ENCODE results near the gene TMEM119.

The TMEM119 gene

DNA sequence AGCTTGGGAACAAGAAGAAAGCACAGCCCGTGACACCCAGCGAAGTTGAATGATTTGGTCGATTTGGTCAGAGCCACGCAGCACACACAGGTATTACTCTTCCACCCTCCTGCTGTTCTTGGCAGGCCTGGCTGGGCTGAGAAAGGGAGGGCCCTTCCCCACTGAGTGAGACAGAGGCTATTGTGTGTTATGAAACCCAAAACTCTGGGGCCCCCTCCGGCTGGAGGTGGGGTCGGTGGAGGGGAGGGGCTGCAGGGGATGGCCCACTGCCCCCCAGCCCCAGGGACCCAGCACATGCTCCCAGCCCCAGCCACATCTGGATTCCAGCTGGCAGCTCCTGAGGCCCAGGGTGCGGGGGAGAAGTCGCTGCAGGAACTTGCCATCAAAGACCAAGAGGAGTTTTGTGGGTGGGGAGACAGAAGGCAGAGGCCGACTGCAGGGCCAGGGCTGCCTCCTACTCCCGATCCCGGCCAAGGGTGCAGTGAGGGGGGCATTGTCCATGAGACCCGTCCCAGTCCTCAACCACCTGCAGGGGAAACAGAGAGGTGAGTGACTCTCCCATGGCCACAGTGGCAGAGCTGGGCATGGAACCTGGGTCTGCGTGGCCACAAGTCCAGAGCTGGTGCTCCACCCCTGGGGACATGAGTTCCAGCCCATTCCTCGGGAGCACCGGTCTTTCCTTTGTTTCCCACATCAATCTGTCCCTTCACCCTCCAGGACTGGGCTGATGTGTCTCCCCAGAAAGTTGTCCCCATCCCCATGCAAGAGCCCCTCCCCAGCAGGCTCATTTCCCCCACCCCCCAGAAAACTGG lies 8.7 kb downstream of the TMEM119 start:
- in situ Hi-C loops (cut with MboI; ENCODE audit: low sequenced_read_pairs) = no loop called here

DNA sequence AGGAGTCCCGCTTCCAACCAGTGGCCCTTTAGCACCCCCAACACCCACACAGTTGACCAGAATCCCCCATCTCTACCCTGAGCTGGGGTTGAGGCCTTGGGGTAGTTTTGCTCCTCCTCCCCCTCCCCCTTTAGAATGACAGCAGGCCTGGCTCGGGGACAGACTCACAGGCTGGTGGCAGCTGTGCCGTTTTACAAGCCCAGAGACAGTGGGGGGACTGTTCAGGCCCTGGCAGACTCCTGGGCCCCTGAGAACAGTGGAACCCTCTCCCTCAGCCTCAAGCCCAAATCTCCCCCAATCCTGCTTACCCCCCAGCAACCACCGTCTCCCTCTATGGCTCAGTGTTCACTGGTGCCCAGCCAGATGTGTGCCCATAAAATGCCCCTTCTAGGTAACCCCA lies 10.1 kb downstream of the TMEM119 start:
- in situ Hi-C loops (cut with MboI; ENCODE audit: low sequenced_read_pairs) = no loop called here

DNA sequence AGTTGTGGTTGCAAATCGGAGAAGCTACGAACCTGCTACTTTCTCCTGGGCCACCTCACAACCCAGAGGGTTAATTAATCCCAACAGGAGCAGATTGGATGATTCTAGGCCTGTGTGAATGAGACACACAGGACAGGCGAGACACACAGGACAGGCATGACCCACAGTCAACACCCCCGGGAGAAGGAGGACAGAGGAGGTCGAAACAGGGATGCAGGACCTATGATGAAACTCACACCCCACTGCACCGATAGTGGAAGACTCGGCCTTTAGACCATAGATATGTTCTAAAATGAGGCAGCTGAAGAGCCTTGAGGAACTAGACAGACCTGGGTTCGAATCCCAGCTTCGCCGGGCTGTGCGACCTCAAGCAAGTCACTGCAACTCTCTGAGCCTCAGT lies 11.6 kb downstream of the TMEM119 start:
- in situ Hi-C loops (cut with MboI; ENCODE audit: low sequenced_read_pairs) = no loop called here

DNA sequence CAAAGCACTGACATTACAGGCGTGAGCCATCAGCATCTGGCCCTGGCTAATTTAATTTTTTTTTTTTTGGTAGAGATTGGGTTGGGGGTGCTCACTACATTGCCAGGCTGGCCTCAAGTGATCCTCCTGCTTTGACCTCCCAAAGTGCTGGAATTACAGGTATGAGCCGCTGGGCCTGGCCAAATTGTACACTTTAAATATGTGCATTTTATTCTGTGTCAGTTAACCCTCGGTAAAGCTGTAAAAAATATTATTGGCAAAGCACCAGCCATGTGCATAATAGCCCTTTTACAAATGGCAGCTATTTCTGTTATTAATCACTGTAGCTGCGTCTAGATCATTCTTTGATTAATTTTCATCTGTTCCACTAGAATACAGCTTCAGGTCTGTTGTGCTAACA lies 12.0 kb downstream of the TMEM119 start:
- in situ Hi-C loops (cut with MboI; ENCODE audit: low sequenced_read_pairs) = no loop called here

DNA sequence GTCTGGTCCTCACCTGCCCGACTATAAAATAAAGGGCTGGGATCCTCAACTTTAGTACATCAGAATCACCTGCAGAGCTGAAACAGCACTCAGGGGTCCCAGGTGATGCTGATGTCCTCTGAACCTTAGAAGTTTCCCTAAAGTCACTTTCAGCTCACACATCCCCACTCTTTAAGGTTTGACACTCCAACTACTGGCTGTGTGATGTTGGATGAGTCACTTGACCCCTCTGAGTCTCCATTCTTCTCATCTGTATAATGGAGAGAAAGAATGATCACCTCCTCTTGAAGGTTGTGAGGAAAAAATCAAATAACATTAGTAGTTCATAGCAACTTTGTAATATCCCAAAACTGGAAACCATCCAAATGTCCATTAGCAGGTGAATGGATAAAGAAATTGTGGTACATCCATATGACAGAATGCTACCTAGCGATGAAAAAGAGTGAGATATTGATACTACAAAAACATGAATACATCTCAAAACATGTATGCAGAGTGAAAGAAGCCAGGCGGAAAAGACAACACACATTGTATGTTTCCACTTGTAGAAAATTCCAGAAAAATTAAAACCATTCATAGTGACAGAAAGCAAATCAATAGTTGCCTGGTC lies 13.3 kb downstream of the TMEM119 start:
- in situ Hi-C loops (cut with MboI; ENCODE audit: low sequenced_read_pairs) = no loop called here

DNA sequence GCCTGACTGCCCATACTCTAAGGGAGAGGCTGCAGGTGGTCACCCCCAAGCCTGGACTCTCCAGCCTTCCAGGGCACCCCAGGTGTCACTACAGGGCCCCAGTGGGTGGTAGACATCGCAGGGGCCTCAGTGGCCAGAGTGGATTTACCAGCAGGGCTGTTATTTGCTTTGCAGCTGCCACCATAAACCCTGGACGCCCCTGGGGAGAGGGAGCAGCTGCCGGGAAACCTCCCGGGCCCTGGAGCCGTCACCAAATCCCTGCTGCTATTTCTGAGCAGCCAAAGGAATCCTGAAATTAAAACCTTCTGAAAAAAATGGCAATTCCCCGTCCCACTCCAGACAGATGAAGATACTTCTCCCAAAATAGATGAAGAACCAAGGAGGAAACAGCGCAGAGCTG lies 13.9 kb downstream of the TMEM119 start:
- in situ Hi-C loops (cut with MboI; ENCODE audit: low sequenced_read_pairs) = no loop called here

DNA sequence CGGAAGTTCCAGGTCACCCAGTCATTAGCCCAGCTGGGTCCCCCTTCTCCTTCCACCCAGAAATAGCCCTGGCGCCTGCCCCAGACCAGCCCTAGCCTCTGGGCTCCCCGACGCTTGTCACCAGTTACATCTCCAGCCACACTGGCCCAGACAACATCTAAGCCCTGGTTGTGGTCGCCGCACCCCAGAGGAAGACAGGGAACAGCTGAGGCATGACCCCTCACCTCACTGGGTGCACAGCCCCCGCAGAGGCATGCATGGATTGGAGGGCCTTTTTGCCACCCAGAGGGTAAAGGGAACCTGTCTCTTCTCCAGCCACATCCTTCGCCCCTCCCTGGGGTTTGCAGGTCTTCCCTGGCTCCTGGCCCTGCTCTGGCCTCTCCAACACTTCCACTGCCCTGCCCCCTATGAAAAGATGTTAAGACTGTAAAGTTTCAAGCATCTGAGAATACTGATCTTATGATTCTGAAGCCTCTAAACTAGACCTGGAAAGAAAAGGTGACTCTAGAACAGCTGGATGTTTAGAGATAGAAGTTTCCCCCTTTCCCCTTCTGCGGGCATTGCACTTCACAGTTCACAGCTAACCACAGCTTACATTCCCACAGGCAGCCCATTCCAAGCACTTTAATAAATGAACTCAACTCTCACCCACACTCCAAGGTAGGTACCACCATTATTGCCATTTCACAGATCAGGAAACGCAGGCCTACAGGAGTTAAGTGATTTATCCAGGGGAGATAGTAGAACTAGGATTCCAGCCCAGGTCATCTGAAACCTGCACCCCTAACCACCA lies 14.7 kb downstream of the TMEM119 start:
- in situ Hi-C loops (cut with MboI; ENCODE audit: low sequenced_read_pairs) = no loop called here

DNA sequence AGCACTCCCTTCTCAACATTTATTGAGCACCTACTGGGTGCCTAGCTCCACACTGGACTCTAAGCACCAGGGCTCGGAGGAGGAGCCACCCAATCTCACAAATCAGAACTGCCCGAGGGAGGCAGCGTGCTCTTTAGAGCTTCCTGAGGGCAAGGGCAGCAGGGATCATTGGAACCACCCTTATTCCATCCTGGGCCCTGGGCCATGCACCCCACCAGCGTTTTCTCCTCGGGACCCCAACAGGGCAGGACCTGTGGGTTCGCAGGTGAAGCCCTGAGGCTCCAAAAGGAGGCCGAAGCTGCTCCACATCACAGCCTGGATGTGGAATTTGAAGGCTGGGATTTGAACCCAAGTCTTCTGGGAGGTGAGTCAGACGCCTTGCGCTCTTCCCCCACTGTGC lies 15.4 kb downstream of the TMEM119 start:
- in situ Hi-C loops (cut with MboI; ENCODE audit: low sequenced_read_pairs) = no loop called here

DNA sequence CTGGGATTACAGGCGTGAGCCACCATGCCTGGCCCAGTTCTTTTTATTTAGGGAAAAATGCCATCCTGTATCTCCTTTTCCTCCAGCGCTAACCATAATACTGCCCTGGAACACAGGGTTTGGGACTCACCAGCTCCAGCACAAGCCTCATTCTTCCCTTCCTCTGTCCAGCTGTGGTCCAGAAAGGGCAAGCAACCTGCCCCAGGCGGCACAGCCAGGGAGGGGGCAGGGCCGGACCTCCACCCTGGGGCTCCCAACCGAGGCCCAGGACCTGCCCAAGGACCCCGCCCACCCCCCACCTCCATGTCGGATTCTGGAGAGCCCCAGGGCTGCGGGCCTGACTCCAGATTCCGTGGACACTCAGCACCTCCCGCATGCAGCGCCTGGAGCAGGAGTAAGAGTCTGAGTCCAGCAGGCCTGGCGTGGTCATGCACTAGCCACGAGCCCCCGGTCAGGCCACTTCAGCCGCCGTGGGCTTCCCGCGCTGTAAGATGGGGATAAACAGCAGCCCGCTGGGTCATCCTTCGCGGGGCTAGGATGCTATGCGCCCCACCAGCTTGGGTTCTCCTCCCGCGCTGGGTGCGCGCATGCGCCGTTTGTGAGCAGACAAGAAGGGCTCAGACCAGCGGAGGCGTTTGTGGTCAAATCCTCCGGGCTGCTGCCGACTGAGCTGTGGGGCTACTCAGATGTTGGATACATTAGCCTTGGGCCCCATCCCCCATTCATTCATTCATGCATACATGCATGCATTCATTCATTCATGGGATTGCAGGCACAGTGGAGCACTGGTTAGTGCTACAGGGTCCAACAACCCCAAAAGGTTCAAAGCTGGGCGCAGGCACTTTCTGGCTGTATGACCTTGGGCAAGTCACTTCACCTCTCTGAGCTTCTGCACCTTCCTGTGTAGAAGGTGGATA lies 16.3 kb downstream of the TMEM119 start:
- in situ Hi-C loops (cut with MboI; ENCODE audit: low sequenced_read_pairs) = no loop called here

DNA sequence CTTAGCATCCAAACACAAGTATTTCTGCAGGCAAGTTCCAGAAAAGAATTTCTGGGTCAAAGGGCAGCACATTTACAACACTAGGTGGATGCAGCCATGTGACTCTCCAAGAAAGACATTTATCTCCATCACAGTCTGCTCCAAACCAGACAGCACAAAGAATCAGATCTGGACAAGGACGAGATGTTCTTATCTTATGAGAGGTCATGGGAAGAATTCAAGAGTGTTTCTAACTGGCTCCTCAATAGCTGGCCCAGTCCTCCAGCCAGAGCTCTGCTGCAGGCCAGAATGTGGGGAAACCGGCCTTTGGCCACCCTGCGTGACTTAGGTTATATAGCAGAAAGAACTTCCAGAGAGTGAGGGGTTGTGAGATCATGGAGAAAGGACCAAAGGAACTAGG lies 17.4 kb downstream of the TMEM119 start:
- in situ Hi-C loops (cut with MboI; ENCODE audit: low sequenced_read_pairs) = no loop called here

DNA sequence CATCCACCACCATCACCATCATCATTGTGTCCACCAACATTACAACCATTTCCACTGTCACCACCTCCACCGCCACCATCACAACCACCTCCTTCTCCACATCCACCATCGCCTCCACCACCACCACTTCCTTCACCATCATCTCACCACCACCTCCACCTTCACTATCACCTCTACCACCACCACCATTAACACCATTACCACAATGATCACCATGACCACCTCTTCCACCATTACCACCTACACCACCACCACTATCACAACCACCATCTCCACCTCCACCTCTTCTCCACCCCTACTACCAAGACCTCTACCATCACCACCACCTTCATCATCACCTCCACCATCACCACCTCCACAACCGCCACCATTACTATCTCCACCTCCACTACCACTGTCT lies 19.1 kb downstream of the TMEM119 start:
- in situ Hi-C loops (cut with MboI; ENCODE audit: low sequenced_read_pairs) = no loop called here

DNA sequence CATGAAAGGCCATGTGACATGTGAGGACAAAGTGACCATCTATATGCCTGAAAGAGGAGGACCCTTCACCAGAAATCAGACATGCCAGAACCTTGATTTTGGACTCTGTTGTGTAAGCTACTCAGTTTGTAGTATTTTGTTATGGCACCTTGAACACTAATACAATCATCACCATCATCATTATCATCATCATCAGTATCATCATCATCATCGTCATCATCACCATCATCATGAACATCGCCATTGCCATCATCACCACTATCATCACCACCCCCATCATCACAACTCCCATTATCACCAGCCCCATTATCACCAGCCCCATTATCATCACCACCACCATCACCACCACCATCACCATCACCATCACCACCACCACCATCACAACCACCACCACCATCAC lies 19.6 kb downstream of the TMEM119 start:
- in situ Hi-C loops (cut with MboI; ENCODE audit: low sequenced_read_pairs) = no loop called here

DNA sequence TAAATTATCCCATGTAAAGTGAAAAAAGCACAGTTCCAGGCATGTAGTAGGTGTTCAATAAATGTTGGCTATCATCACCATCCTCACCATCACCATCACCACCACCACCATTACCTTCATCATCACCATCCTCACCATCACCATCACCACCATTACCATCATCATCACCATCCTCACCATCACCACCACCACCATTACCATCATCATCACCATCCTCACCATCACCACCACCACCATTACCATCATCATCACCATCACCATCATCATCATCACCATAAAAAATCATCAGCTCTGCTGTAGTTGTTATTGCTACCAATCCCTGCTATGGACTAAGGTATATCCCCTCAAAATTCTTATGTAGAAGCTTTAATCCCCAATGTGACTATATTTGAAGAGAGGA lies 20.4 kb downstream of the TMEM119 start:
- in situ Hi-C loops (cut with MboI; ENCODE audit: low sequenced_read_pairs) = no loop called here

DNA sequence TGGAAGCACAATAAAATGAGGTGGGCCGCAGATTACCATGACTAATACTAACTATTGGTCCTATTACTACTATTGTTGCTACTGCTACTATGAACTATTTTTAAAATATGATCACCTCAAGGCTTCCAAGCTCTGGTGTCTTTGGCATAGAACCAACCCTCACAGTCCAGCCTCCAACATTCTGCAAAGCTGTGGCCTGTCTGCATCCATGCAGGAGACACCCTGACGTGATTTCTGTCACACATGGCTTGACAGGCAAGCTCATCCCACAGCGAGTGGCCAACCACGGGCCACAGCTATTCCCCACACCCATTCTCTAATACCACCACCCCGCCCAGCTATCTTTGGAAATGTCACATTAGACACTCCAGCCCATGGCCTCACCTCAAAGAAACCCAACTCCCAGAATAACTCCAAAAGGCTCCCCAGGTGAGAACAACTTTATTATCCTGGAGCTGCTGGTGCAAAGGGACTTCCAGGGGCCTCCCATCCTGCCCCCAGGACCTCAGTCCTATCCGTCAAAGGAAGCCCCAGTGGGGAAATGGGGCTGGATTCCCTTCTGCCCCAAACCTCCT lies 21.1 kb downstream of the TMEM119 start:
- in situ Hi-C loops (cut with MboI; ENCODE audit: low sequenced_read_pairs) = no loop called here

DNA sequence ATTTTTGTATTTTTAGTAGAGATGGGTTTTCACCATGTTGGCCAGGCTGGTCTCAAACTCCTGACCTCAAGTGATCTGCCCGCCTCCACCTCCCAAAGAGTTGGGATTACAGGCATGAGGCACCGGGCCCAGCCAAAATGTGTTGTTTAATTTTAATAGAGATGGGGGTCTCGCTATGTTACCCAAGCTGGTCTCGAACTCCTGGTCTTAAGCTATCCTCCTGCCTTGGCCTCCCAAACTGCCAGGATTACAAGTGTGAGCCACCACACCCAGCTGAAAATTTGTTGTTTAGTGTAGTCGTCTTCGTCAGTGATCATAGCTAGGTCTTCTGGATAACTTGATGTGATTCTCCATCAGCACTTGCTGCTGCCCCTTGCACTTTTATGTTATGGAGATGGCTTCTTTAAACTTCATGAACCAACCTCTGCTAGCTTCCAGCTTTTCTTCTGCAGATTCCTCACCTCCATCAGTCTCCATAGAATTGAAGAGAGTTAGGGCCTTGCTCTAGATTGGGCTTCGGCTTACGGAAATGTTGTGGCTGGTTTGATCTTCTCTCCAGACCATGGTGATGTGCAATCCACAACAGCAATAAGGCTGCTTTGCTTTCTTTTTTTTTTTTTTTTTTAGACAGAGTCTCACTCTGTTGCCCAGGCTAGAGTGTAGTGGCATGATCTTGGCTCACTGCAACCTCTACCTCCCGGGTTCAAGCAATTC lies 22.5 kb downstream of the TMEM119 start:
- in situ Hi-C loops (cut with MboI; ENCODE audit: low sequenced_read_pairs) = no loop called here

DNA sequence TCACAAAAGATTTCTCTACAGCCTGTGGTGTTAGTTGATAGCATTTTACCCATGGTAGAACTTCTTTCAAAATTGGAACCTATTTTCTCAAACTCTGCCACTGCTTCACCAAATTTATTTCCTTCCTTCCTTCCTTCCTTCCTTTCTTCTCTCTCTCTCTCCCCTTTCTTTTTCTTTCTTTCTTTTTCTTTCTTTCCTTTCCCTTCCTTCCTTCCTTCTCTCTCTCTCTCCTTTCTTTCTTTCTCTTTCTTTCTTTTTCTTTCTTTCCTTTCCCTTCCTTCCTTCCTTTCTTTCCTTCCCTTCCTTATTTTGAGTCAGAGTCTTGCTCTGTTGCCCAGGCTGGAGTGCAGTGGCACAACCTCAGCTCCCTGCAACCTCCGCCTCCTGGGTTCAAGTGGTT lies 23.6 kb downstream of the TMEM119 start:
- in situ Hi-C loops (cut with MboI; ENCODE audit: low sequenced_read_pairs) = loop anchor here (25.0 kb wide), 1 partner anchor 513 kb away; the partner anchor contains the start of genes ALKBH2 and UNG

DNA sequence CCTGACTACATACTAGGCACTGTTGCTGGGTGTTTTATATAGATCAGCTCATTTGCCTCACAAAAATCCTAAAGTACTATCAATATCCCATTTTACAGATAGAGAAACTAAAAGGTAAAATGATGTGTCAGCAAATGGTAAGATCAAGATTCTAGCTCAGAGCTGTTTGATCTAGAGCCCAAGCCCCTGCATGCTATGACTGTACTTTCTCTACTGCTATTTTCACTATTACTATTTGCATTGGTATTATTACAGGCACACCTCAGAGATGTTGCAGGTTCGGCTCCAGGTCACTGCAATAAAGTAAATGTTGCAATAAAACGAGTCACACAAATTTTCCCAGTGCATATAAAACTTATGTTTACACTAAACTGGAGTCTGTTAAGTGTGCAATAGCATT lies 24.6 kb downstream of the TMEM119 start:
- in situ Hi-C loops (cut with MboI; ENCODE audit: low sequenced_read_pairs) = loop anchor here (25.0 kb wide), 1 partner anchor 514 kb away; the partner anchor contains the start of genes ALKBH2 and UNG

DNA sequence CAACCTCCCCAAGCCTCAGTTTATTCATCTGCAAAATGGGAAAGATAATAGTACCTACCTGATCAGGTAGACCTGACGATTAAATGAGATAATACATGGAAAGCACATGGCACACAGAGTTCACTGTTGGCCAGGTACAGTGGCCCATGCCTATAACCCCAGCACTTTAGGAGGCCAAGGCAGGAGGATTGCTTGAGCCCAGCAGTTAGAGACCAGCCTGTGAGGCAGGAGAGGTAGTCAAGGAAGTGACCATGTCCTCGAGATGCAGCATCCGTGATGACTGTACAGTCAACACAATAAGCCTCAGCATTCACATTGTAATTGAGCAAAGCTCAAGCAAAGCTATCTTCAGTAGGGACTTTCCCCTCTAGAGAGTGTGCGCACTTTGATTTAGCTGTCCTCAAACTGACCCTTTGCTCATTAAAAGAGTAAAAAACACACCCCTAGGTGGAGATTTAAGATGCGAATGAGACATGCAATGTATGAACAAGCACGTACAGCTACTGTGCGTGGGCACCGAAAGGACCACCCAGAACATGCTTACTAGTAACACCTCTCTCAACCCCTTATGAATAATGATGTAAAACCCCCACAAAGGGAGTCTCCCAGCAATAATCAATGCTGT lies 25.6 kb downstream of the TMEM119 start:
- in situ Hi-C loops (cut with MboI; ENCODE audit: low sequenced_read_pairs) = loop anchor here (25.0 kb wide), 1 partner anchor 515 kb away; the partner anchor contains the start of genes ALKBH2 and UNG

DNA sequence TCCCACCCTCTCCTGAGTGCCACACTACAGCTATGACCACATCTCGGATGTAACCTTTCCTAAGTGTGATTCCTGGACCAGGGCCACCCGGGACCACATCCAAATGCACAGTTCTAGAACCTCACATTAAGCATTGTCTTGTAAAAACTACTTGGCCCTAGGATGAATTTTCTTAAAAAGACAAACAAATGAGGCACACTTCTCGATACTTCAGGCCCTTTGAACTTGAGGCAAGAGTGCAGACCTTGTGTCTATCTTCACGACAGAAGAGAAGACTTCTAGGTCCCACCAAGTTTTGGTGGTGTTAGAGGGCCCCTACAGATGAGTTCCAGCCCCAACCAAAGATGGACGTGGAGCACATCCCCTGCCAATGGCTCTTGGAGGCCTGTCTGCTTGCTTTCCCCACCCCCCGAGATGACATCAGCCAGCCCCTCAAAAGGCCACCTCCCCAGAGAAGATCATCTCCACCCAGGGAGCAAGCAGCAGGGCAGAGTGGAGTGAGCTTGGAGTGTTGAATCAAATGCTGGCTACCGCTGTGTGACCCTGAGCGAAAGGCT lies 26.2 kb downstream of the TMEM119 start:
- in situ Hi-C loops (cut with MboI; ENCODE audit: low sequenced_read_pairs) = loop anchor here (25.0 kb wide), 1 partner anchor 516 kb away; the partner anchor contains the start of genes ALKBH2 and UNG

Measured in HL-60/S4 treated with phorbol 12-myristate 13-acetate at 8.2 ng/mL for 4 days and 3 days (cell line).